ENCODE data around the gene HAPLN1. TPM values are rescaled to one million over a fixed set of nuclear protein-coding genes. Genes with fewer than 3 reads are reported as not detected.

The HAPLN1 gene
- total RNA-seq, 1 experiment from 2014 or later: not detected

- intact Hi-C loops (cut with micrococcal nuclease): no loop called here
- ChIA-PET POLR2A (no interaction called here), CTCF (no interaction called here)
- DNase-seq (ENCODE audit: unreplicated experiment): no peak
- BruUV-seq (replicated peaks): no TSS peak
- H3K4me3 Mint-ChIP-seq (ENCODE audit: unreplicated experiment): no peak overlapping the region
- H3K27ac Mint-ChIP-seq (ENCODE audit: low read depth, unreplicated experiment): no peak overlapping the region
- TF ChIP-seq, protein P1, sequence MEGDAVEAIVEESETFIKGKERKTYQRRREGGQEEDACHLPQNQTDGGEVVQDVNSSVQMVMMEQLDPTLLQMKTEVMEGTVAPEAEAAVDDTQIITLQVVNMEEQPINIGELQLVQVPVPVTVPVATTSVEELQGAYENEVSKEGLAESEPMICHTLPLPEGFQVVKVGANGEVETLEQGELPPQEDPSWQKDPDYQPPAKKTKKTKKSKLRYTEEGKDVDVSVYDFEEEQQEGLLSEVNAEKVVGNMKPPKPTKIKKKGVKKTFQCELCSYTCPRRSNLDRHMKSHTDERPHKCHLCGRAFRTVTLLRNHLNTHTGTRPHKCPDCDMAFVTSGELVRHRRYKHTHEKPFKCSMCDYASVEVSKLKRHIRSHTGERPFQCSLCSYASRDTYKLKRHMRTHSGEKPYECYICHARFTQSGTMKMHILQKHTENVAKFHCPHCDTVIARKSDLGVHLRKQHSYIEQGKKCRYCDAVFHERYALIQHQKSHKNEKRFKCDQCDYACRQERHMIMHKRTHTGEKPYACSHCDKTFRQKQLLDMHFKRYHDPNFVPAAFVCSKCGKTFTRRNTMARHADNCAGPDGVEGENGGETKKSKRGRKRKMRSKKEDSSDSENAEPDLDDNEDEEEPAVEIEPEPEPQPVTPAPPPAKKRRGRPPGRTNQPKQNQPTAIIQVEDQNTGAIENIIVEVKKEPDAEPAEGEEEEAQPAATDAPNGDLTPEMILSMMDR (IDR thresholded peaks at IDR 0.05; ENCODE audit: unreplicated experiment): no peak
- no peaks in the 10 kb centered on the region for H3K36me3 Mint-ChIP-seq (ENCODE audit: insufficient read depth, unreplicated experiment)
- no peaks in the 10 kb centered on the region for H3K9me3 Mint-ChIP-seq (ENCODE audit: unreplicated experiment)
- H3K27me3 Mint-ChIP-seq (ENCODE audit: insufficient read depth, unreplicated experiment): no peaks in the 10 kb centered on the region
- no peaks in the 10 kb centered on the region for H3K4me1 Mint-ChIP-seq (ENCODE audit: insufficient read depth, unreplicated experiment)
These were observed 80.7 kb downstream of the HAPLN1 start for GRCh38 chr5:83639911-83640310.

DNA sequence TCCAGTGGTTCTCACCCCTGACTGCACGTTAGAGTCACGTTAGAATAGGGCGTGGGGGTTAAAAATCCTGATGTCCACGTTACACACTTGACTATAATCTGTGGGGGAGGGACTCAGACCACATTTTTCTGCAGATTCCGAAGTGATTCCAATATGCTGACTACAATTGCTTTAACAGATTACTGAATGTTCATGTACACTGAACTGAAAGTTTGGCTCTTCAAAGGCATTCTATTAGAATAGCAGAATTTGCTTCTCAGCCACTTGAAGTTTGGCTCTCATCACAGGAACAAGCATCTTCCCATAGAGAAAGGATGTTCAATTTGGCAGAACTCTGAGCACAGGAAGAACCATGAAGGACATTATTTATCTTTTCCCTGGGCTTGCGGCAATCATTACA lies 84.5 kb downstream of the HAPLN1 start:
- POLR2A ChIA-PET: no interaction called here
- BruUV-seq (replicated peaks): no TSS peak
- intact Hi-C loops (cut with micrococcal nuclease): no loop called here
- Mint-ChIP-seq H3K27ac (ENCODE audit: low read depth, unreplicated experiment) (no peak overlapping the region), H3K27me3 (ENCODE audit: insufficient read depth, unreplicated experiment) (no peaks in the 10 kb centered on the region), H3K4me3 (ENCODE audit: unreplicated experiment) (no peak overlapping the region), H3K36me3 (ENCODE audit: insufficient read depth, unreplicated experiment) (no peaks in the 10 kb centered on the region), H3K4me1 (ENCODE audit: insufficient read depth, unreplicated experiment) (peaks cover 7% of the 10 kb centered on the region), H3K9me3 (ENCODE audit: unreplicated experiment) (no peaks in the 10 kb centered on the region)
- CTCF ChIA-PET: no interaction called here
- TF ChIP-seq, protein P1 (IDR thresholded peaks at IDR 0.05; ENCODE audit: unreplicated experiment): no peak
- DNase-seq (ENCODE audit: unreplicated experiment): no peak

DNA sequence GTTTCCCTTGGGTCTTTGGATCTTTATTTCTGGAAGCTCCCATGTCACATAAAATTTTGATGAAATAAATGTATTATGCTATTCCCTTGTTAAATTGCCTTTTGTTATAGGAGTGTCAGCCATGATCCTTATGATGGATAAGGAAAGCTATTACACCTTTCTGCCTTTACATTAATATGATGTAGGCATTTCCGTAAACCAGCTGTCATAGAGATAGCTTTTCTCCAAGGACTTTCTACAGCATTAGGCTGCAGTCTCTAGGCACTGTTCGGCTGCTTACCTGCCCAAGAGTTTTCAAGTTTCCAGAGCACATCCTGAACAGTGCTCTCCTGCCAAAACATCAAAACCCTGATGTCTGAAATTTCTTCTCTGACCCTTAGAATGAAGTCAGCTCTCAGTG lies 87.4 kb downstream of the HAPLN1 start:
- TF ChIP-seq, protein P1 (IDR thresholded peaks at IDR 0.05; ENCODE audit: unreplicated experiment): no peak
- H3K27me3 Mint-ChIP-seq (ENCODE audit: insufficient read depth, unreplicated experiment): no peaks in the 10 kb centered on the region
- peak overlapping the region; percentile 46 for H3K27ac Mint-ChIP-seq (ENCODE audit: low read depth, unreplicated experiment)
- no peak overlapping the region for H3K4me3 Mint-ChIP-seq (ENCODE audit: unreplicated experiment)
- no peak for DNase-seq (ENCODE audit: unreplicated experiment)
- ChIA-PET POLR2A (interaction anchor here (0.7 kb wide), 1 partner anchor 18 kb away, joined by 3 read pairs; no protein-coding TSS in a partner anchor), CTCF (interaction anchor here (0.6 kb wide), 1 partner anchor 26 kb away, joined by 3 read pairs; no protein-coding TSS in a partner anchor)
- H3K36me3 Mint-ChIP-seq (ENCODE audit: insufficient read depth, unreplicated experiment): no peaks in the 10 kb centered on the region
- no peaks in the 10 kb centered on the region for H3K9me3 Mint-ChIP-seq (ENCODE audit: unreplicated experiment)
- no TSS peak for BruUV-seq (replicated peaks)
- H3K4me1 Mint-ChIP-seq (ENCODE audit: insufficient read depth, unreplicated experiment): peaks cover 7% of the 10 kb centered on the region
- intact Hi-C loops (cut with micrococcal nuclease): no loop called here

GRCh38 chr5:83632874-83633273 lies 87.8 kb downstream of the HAPLN1 start:
- Mint-ChIP-seq H3K4me3 (ENCODE audit: unreplicated experiment) (no peak overlapping the region), H3K27me3 (ENCODE audit: insufficient read depth, unreplicated experiment) (no peaks in the 10 kb centered on the region), H3K9me3 (ENCODE audit: unreplicated experiment) (no peaks in the 10 kb centered on the region), H3K4me1 (ENCODE audit: insufficient read depth, unreplicated experiment) (peaks cover 7% of the 10 kb centered on the region), H3K36me3 (ENCODE audit: insufficient read depth, unreplicated experiment) (no peaks in the 10 kb centered on the region), H3K27ac (ENCODE audit: low read depth, unreplicated experiment) (peak overlapping the region; percentile 46)
- ChIA-PET POLR2A (interaction anchor here (0.7 kb wide), 1 partner anchor 18 kb away, joined by 3 read pairs; no protein-coding TSS in a partner anchor), CTCF (no interaction called here)
- TF ChIP-seq, protein P1 (IDR thresholded peaks at IDR 0.05; ENCODE audit: unreplicated experiment): no peak
- intact Hi-C loops (cut with micrococcal nuclease): no loop called here
- BruUV-seq (replicated peaks): no TSS peak
- DNase-seq (ENCODE audit: unreplicated experiment): peak; percentile 18

Measured in MCF 10A (cell line).